GM19372 (cell line): Measurements from ENCODE around the gene SGCE.
A peak's percentile ranks its signal among the peaks of the same experiment; 100 is the strongest.

Experiments used
- ATAC-seq: cut with Tn5 transposase; IDR thresholded peaks from one replicate; pipeline ENCODE4 v1.9.1; 2021; ENCODE audit warnings: mild to moderate bottlenecking, low read depth, moderate library complexity; ENCODE audit not compliant: unreplicated experiment

SGCE gene

DNA sequence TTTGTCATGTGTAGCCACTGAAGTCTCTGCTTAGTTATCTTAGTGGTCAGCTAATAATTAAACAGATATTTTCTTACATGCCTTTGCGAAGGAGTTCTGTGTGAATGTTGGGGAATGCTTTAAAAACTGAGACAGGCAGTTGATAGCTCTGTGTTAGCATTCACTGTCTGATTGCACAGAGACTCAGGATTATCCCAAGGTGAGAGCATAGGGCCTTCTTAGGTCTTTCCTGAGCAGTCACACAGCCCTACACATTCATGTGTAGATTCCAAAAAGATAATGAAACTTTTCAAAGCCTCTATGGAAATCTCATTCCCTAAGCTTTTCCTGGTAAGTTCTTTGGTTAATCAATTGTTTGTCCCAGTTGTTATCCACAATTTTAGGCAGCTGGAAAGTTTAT is 78.6 kb downstream of the SGCE start:
- no peak for ATAC-seq

DNA sequence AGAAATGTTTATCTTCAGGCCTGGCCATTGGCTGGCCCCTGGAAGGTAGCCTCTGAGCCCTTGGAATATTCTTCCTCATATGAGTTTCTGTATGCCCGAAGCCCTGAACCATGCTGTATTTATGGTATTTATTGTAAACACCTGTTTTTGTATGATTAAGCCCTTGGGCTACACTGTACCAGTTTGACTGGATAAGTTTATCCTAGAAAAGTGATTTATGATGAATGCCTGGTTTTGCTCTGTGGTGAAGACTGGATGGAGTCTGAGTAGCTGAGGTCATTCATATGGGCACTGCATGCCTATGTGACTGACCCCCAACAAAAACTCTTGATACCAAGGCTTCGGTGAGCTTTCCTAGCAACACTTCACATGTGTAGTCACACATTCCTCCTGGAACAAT is 79.6 kb downstream of the SGCE start:
- no peak for ATAC-seq

DNA sequence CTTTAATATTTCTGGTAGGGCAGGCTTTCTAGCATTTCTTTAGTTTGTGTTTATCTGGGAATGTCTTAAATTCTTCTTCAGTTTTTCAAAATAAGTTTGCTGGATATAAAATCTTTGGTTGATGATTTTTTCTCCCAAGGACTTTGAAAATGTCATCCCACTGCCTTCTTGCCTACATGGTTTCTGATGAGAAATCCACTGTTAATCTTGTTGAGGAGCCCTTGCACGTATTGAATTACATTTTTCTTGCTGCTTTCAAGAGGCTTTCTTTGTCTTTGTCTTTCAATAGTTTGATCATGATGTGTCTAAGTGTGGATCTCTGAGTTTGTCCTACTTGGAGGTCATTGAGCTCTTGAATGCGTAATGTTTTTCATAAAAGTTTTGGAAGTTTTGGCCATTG is 80.3 kb downstream of the SGCE start:
- no peak for ATAC-seq

DNA sequence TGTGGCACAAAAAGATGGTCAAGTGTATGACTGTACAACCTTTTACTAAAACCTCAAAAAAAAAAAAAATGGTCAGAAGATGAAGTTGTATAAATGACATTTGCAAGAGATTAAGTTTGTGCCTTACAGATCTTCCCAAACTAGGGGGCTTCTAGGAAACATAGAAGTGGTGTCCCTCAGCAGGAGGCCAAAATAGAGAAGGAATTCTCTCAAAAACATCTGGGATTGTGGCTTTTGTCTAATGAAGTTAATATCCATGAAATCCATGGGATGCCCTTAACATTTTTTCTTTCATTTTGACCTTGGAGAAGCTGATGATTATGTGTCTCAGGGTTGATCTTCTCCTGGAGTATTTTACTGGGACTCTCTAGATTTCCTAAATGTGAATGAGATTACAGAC is 84.1 kb downstream of the SGCE start:
- no peak for ATAC-seq

DNA sequence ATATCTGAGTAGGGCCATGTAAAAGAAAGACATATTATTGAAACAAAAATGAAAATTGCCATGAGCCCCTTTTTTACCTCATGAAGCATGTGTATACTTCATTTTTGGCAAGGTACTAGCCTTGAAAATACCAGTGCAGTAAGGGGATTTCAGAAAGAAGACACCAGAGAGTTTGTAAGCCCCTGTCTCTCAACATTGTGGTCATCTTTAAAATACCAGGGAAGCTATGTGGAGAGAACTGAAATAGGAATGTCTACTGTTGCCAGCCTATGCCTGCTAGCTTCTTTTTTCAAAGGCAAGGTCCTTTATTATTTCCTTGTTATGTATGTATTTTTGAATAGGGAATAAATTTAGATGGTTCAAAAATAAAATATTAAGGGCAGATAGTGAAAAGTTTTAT is 88.5 kb downstream of the SGCE start:
- no peak for ATAC-seq

DNA sequence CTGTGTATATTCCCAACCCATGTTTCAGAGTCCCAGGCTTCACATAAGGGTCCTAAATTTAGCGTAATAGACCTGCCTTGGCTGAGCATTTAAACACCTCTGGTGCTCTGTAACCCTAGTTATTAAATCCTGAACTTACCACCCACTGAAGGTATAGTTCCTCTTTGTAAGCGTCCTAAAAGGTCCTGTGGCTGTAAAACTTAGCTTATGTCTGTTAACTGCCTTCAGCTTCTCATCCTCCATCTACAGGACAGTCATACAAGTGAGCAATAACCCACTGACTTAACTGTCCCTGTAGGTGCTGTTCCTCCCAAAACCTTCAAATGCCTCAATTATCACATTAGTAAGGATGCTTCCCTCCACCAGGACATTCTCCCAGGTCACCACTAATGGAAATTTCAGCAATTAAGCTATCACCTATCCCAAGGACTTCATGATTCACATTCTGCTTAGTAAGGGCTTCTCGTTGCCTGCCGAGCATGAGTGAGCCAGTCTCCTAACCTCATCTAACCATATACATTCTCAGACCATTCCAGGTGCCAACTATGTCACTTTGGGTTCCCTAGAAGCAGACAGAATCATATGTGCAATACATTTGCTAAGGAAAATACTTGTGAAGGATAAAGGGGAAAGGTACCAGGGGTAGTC is 90.6 kb downstream of the SGCE start:
- no peak for ATAC-seq

DNA sequence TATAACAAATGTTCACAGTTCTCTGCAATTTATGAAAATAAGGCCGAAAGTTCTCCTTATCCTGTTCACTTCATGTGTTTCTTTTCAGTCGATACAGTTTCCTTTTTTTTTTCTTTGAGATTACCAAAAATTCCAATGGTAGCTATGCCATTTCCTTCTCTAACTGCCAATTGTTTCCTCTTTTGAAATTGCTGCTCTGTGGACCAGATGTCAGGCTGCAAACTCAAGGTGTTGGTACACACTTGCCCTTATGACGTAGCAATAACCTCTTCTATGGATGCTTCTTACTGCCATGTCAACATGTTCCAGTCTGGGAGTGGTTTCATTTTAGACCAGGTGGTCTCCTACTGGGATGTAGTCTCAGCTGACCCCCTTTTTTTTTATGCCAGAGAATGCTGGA is 93.4 kb downstream of the SGCE start:
- ATAC-seq: no peak

DNA sequence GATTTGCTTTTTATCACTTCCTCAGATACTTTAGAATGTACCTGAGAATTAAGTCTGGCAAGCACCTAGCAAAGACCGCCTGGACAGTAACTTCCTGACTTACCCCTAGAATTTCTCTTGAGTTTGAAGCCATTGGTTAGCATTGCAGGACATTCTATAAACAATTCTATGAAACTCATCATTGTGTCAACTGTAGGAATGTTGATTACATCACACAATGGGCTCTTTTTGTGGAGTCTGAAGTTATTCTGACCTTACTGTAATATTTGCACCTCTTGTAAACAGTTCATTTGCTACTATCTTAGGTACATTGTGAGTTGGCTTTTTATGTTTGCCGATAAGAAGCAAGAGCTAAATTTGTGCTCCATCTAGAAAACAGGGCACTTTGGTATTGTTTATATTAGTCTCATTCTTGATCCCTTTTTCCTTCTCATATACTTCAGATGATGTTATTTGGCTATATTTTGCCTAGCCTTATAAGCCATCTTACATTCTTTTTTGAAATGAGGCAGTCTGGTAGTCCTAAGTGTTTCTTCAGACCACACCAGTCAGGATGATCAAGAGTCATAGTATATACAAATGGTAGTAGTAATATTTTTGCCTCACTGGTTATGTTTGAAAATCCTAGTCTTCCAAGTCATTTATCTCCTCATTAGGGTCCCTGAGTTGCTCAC is 94.0 kb downstream of the SGCE start:
- ATAC-seq: no peak

DNA sequence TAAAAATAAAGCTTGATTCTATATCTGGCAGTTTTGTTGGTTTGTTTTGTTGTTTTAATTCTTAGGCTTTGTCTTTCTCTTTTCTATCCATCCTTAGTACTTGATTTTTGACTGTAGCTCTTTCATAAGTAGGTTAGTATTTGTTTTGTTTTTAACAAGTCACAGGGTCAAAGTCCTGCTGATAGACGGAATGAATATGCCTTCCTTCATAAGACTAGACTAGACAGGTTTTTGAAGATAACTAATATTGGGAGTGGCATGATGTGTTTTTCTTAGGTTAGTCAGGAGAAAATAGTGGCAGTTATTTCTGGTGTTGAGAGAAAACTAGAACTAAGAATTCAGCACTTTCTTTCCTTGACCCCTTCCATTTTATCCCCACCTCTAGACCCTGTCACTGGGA is 96.0 kb downstream of the SGCE start:
- ATAC-seq: no peak

DNA sequence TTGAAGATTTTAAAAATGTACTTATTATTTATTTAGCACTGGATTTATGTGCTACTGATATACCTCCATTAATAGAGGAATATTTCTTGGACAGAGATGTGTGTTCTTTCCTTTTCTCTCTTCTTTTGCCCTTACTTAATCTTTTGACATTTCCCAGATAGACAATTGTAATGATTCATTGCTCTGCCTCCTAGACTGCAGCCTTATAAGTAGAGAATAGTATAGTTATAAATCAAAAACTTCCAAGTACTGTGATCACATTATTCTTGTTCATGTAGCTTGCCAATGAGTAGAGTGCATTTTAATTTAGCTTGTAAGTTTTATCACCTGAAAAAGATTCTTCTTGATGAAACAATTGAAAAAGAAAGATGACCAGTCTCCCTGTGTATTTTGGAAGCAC is 98.7 kb downstream of the SGCE start:
- no peak for ATAC-seq

DNA sequence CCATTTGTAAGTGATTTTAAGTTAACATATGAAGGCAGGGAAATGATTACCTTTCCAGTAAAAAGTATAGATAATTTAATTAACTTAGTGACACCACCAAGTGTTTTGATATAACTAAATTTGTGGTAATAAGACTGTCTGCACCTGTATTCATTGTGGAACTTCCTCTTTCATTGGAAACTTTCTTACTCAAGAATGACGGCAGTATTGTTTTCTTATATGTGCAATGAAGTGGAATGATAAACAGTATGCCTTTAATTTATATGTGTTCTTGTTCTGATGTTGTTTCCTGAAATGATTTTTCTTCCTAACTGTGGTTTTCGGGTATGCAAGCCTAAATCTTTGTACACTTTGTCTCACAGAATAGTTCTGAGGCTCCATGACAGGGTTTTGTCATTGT is 99.9 kb downstream of the SGCE start:
- ATAC-seq: peak; percentile 72

DNA sequence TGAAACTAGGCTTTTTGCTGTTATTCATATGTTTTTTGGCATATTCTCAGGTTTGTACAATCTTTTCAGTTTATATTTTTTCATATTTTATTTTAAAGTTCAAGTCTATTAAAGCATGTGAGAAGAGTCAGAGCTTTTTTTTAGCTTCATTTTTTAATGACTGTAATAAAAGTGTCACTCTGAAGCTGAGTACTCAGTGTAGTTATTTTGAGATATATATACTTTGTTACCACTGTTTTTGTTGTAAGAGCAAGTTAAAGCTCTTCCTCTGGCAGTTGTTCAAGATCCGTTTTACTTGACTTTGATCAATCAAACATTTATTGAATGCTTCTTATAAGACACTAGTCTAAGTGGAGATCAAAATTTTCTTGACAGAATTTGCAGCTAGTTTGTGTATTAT is 108.8 kb downstream of the SGCE start:
- no peak for ATAC-seq

DNA sequence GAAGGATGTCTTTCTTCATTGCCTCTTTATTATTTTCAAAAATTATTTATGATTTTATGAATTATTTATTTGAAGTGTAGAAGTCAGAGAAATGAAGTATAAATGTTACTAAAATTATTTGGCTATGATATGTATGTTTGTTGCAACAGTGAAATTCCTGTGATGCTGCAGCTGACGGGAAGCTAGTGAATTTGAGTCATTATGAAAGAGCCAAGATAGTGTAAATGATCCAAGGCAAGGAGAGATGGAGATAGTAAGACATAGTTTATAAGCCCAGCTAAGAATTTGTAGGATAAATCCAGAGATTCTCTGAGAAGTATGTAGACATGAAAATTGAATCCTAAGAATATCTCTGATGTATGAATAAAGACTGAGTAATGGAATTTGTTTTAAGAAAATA is 115.5 kb downstream of the SGCE start:
- no peak for ATAC-seq
